SIG-M5 (cell line): Measurements from ENCODE around the gene PHLDA2.

ENCODE experiments used
- DNase-seq: peaks from one replicate; lab custom pipeline; 2025; lab: John Stamatoyannopoulos, UW

Gene PHLDA2

GRCh38 chr11:2929950-2930703 lies 907 bp upstream of the PHLDA2 start:
- no peak for DNase-seq

- no peak for DNase-seq
Measured at GRCh38 chr11:2929531-2929949, 320 bp upstream of the PHLDA2 start.

DNA sequence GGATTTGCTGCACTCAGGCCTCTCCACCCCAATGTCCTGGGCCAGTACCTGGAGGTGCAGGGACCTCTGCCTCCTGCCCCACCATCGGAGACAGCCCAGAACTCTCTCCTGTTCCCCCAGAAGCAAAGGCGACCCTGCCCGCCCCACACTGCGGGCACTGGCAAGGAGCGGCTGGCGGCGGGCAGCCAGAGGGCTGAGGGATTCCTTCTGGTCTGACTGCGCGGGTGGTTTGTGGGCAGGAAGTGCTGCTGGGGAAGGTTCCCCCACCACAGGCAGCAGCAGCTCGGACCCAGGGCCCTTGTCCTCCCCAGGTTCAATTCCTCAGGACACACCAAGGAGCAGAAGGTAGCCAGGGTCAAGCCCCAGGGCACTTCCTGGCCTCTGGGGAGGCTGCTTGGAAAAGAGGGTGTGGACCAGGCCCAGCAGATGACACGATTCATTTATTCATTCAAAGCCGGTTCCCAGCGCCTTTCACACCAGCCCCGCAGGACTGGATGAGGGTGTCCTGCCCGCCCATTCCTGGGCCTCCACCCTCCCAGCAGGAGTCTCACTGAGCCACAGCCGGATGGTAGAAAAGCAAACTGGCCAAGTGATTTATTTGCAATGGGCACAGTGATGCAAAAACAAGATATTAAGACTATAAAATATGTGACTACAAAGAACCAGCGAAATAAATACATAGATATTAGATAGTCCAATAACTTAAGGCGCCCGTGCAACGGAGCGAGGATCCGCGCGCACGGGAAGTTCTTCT lies 1.2 kb downstream of the PHLDA2 start:
- DNase-seq, result no peak

GRCh38 chr11:2927121-2927800 lies 2.0 kb downstream of the PHLDA2 start:
- DNase-seq, result no peak

DNA sequence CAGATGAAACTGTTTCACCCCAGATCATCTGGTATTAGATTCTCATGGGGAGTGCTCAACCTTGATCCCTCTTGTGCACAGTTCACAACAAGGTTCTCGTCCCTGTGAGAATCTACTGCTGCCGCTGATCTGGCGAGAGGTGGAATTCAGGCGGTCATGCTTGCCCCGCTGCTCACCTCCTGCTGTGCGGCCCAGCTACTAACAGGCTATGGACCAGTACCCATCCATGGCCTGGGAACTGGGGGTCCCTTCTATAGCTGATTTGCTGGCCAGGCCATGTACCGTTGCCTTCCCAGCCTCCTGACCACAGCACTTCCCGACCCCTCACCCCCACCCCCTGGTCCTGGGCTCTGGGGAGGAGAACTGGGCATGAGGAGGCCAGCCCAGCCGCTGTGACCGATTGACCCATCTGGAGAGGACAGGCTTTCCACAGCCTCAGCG lies 2.6 kb downstream of the PHLDA2 start:
- no peak for DNase-seq

GRCh38 chr11:2924821-2925675 lies 4.2 kb downstream of the PHLDA2 start:
- no peak for DNase-seq

- DNase-seq, result no peak
Measured at GRCh38 chr11:2924381-2924780, 4.8 kb downstream of the PHLDA2 start.

DNA sequence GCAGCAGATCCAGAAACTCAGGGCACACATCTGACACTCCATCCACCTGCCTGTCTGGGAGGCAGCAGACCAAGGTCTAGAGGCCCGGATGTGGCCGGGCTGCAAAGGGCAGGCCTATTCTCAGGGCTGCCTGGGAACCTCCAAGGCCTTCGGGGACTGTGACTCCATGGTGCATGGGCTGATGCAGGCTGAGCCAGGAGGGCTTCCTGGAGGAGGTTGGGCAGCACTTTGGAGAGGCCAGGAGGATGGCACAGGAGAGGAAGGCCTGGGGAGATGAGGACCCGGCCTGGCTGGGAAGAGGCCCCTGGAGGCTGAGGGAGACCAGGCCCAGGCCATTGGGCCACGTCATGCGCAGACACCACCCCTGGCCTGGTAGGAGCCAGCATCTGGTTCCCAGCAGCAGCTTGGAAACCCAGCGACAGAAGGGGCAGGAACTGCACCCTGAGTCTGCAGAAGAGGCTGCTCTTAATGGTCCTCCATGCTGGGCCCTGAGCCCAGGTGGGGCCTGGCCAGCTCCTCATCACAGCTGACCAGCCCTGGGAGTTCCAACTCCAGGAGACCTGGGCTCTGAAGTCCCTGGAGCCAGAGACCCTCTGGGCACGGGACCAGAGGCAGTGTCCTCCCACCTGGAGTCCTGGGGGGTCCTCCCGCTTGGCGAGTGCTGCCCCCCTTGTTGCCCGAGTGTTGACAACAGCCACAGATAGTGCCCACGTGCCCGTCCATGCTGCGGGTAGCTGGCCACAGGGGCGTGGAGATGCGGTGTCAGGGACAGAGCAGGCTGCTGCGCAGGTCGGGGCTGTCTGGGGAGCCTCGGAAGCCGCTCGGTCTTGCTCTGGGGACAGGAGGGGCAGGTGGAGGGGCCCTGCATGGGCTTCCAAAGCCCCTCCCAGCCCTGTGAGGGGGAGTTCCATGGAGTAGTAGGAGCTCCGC lies 5.5 kb downstream of the PHLDA2 start:
- DNase-seq, result no peak

DNA sequence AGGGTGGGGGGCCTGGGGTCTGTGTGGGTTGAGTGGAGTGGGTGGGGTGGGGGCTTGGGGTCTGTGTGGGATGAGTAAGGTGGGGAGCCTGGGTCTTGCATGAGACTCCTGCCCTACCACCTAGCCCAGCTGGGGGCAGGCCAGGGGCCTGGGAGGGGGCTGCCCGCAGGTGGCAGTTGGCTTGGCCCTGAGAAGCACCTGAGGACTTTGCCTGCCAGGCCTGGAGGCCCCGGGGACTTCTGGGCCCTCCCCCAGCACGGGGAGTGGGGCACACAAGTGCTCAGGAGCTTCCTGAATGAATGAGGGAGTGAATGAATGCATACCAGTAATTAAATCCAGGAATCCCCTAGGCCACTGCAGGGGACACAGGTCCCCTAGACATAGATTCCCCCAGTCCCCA lies 6.6 kb downstream of the PHLDA2 start:
- no peak for DNase-seq

DNA sequence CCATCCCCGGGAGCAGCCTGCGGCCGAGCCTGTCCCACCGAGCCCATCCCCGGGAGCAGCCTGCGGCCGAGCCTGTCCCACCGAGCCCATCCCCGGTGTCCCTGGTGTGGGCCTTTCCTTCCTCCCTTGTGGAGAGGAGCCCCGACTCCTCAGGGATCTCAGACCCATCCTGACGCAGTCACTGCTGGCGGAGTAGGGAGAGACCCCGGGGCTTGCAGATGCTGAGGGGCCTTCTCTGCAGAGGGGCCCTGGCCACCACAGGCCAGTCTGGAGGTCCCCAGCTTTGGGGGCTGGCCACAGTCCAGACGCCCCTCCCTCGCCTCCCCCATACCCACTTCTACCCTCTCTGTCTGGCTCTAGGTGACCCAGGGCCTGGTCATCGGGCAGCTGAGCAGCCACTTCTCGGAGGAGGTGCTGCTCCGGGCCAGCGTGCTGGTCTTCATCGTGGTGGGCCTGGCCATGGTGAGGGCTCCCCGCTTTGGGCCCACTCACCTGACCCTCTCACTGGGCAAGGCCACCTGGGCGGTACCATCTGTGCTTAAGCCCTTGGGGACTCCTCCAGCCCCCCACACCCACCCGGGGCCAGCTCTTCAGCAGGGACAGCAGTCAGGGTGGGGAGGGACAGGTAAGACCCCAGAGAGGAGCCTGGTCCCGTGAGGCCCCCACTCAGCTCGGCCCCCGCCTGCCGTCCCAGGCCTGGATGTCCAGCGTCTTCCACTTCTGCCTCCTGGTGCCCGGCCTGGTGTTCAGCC lies 7.3 kb downstream of the PHLDA2 start:
- no peak for DNase-seq

DNA sequence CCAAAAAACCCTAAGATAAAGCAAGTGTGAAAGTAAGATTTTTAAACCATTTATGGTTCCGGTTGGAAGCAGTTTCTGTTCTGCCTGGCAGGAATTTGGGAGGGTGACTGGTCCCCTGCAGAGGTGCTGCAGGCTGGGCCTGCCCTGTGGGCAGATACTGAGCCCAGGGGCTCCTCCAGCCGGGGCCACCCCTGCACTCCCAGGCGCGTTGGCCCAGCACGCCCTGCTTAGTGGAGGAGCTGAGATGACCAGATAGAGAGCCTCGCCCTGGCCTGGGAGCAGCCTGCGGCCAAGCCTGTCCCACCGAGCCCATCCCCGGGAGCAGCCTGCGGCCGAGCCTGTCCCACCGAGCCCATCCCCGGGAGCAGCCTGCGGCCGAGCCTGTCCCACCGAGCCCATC lies 8.0 kb downstream of the PHLDA2 start:
- no peak for DNase-seq

DNA sequence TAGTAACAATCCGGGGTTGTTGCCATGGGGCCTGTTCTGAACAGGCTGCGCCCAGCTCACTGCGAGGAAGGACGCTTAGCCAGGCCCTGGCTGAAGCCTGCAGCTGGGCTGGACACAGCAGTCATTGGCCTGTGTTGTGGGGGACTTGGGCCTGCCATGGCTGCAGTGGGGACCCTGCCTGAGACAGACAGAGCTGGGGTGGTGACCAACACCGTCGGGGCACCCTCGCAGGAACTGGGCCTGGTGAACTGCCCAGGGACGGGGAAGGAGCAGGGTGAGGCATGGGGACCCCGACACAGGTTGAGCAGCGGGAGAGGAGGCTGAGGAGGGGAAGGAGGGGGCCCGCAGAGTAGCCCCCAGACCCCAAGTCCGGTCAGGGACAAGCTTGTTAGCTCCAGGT lies 8.9 kb downstream of the PHLDA2 start:
- DNase-seq, result no peak

GRCh38 chr11:2919837-2920236 lies 9.4 kb downstream of the PHLDA2 start:
- no peak for DNase-seq

DNA sequence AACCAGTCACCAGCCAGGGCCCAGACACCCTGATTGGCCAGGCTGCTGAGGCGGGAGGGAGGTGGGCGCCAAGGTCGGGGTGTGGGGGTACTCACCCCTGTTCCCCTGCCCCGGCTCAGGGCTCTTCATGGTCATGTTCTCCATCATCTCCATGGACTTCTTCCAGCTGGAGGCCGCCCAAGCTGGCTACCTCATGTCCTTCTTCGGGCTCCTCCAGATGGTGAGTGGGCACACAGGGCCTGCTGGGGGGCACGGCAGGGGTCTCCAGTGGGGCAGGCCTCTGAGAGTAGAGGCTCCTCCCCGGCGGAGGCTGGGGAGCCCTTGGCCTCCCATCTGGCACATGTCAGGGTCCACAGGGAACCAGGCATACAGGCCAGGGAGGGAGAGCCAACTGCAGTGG lies 10.0 kb downstream of the PHLDA2 start:
- no peak for DNase-seq

DNA sequence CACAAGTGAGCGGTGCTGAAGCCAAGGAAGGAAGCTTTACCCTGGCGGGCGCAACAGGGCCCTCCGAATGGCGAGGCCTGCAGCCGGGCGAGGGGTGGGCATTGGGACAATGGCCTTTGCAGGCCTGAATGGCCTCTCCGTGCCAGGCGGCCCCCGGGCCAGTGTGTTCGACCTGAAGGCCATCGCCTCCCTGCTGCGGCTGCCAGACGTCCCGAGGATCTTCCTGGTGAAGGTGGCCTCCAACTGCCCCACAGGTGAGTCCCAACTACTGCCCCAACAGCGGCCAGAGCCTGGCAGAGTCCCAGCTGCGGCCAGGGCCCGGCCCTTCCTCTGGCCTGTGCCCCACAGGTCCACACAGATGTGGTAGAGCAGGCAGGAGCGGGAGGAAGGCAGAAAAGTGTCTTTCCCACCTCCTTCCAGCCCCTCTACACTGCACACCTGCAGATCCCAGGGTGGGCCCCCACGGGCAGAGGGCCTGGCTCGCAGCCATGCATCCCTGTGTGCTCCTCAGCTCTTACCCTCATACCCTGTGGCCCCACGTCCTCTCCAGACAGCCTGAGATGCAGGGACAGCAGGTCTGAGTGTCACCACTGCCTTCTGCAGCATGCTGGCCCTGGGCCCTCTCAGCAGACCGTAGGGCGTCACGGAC lies 11.3 kb downstream of the PHLDA2 start:
- no peak for DNase-seq

GRCh38 chr11:2916892-2917645 lies 12.2 kb downstream of the PHLDA2 start:
- DNase-seq, result no peak

DNA sequence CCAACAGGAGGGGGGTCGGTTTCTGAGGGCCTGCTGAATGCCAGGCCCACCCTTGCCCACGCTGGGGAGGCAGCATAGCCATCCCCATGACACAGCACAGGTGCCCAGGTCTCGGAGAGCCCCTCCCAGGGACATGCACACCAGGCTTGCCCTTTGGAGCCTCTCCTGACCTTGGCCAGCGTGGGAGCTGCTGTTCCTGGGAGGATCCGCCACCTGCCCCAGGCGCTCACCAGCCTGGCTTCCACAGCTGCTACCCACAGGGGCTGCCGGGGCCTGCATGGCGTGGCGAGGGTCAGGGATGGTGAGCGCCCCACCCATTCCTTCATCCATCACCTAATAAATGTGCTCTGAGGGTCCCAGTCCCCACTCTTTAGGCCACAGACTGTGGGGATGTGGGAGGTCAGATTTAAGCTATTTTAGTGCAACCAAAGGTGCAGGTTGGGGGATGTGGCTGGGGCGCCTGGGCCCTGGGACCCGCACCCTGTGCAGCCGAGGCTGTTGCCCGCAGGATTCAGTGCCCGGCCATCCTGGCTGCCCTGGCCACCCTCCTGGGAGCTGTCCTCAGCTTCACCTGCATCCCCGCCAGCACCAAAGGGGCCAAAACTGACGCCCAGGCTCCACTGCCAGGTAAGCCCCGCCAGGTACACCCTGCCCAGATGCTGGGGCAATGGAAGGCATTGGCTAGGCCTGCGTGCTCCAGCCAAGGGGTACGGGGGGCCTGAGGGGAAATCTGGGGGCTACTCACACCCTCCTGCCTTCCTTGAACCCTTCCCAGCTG lies 12.9 kb downstream of the PHLDA2 start:
- DNase-seq, result no peak

DNA sequence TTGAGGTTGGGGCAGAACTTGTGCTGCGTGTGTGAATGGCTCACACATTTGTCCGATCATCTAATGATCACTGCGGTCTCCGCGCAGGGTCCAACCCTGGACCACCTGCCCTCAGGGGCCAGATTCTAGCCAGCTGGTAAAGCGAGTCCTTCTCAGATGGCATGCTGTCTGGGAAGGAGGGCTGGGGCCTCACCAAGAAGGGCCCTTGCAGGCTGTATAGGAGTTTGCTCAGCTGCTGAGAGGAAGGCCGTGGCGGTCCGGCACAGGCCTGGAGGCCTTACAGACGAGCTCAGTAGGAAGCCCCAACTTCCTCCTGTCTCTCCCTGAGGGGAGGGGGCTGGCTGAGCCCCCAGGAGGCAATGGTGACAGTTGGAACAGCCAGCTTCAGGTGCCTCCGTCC lies 13.7 kb downstream of the PHLDA2 start:
- no peak for DNase-seq
